Calu3 (cell line): Measurements from ENCODE around the gene ASB2. TPM values are rescaled to one million over a fixed set of nuclear protein-coding genes. Genes with fewer than 3 reads are reported as not detected.

ENCODE experiments used
- BruUV-seq: library from RNA; stranded (reverse); fragments of 400-500 nt; replicated peaks from 2 replicates; lab custom pipeline; 2021; lab: Mats Ljungman, UMichigan
- CTCF ChIA-PET: fragments of 300-600 bp; sonication (Branson Sonifier 250); formaldehyde crosslinking; loops from one replicate; lab custom pipeline; 2022; ENCODE audit warnings: antibody characterized with exemption; lab: Charles Lee
- DNase-seq: peaks from one replicate; pipeline ENCODE4 v3.0.0; 2022
- H3K27ac Mint-ChIP-seq: one replicate; pipeline ENCODE4 v1.8.0; 2022; ENCODE audit warnings: mixed read lengths; ENCODE audit not compliant: unreplicated experiment
- H3K27me3 Mint-ChIP-seq: one replicate; pipeline ENCODE4 v1.8.0; 2022; ENCODE audit warnings: mixed read lengths; ENCODE audit not compliant: unreplicated experiment
- H3K36me3 Mint-ChIP-seq: one replicate; pipeline ENCODE4 v1.8.0; 2022; ENCODE audit warnings: mild to moderate bottlenecking, moderate library complexity, mixed read lengths; ENCODE audit not compliant: insufficient read depth, unreplicated experiment
- H3K4me1 Mint-ChIP-seq: one replicate; pipeline ENCODE4 v1.8.0; 2022; ENCODE audit warnings: mild to moderate bottlenecking, low read depth, mixed read lengths; ENCODE audit not compliant: unreplicated experiment
- H3K4me3 Mint-ChIP-seq: one replicate; pipeline ENCODE4 v1.8.0; 2022; ENCODE audit warnings: mild to moderate bottlenecking, low read depth, moderate library complexity, mixed read lengths; ENCODE audit not compliant: unreplicated experiment
- H3K9me3 Mint-ChIP-seq: one replicate; pipeline ENCODE4 v1.8.0; 2022; ENCODE audit warnings: low read depth, mixed read lengths; ENCODE audit not compliant: unreplicated experiment
- CTCF ChIP-seq: fragments of 200-600 bp; IDR thresholded peaks from one replicate; pipeline ENCODE4 v1.8.0; 2022; ENCODE audit warnings: antibody characterized with exemption; ENCODE audit not compliant: unreplicated experiment
- intact Hi-C: fragments of 100-400 bp; cut with micrococcal nuclease; formaldehyde crosslinking; loops from one replicate; pipeline ENCODE4 v1.10.0; 2022; ENCODE audit not compliant: unreplicated experiment
- total RNA-seq: library from RNA; stranded (reverse); gene quantifications from 2 replicates; pipeline ENCODE4 v1.2.3, GENCODE V29; 2022

Gene ASB2
- total RNA-seq, 1 experiment from 2014 or later, result 0.19 TPM

DNA sequence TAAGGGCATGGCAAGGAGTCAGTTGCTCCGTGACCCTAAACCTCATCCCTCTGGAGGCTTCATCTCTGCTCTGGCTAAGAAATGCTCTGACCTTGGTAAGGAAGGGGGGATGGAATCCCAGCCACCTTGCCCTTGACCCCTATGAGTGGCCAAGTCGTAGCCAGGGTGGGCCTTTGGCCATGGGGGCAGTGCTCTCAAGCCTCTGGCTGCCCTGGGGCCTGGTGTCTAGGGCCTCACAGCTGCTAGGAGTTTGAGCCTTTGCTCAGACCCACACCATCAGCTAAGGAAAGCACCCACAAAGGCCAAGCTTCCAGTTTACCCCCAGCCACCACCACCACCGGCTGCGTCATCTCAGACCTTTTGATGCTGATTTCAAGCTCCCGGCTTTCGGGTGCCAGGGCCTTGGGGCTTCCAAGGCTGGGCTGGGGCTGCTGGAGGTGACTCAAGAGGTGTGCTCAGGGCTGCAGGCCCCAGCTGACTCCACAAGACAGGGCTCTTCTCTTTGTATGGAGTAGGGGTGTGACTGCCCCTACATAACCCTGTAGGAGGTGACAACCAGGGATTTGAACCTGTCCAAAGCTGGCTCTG, 3.7 kb downstream of the ASB2 start:
- Mint-ChIP-seq H3K4me3 (no peak overlapping the region), H3K4me1 (no peaks in the 10 kb centered on the region), H3K27me3 (peaks cover 26% of the 10 kb centered on the region), H3K27ac (no peak overlapping the region), H3K36me3 (no peaks in the 10 kb centered on the region), H3K9me3 (no peaks in the 10 kb centered on the region)
- no peak for DNase-seq
- intact Hi-C loops, result no loop called here
- no TSS peak for BruUV-seq
- CTCF ChIA-PET, result interaction anchor here (3.8 kb wide), 1 partner anchor 33 kb away, joined by 51 read pairs; no protein-coding TSS in a partner anchor
- no peak for TF ChIP-seq CTCF

DNA sequence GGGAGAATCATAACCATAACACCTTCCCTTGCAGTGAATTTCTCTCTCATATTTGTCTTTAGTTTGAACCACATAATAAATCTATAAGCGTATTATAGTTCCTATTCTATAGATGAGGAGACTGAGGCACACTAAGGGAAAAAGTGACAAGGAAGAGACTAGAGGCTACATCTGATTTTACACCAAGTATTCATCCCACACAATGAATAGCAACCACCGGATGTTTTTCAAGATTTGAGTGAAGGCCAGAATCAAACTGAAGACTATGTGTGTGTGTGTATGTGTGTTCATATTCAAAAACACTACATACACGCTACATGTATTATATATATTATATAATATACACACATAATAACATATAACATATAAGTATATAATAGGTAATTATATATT, 4.7 kb downstream of the ASB2 start:
- intact Hi-C loops, result no loop called here
- no peak for DNase-seq
- H3K27ac Mint-ChIP-seq, result no peak overlapping the region
- no peaks in the 10 kb centered on the region for H3K9me3 Mint-ChIP-seq
- CTCF ChIA-PET, result interaction anchor here (1.4 to 3.8 kb wide), 4 partner anchors 19 to 165 kb away, joined by 4 to 51 read pairs (median 8); no protein-coding TSS in a partner anchor
- H3K27me3 Mint-ChIP-seq, result peaks cover 16% of the 10 kb centered on the region
- H3K4me1 Mint-ChIP-seq, result no peaks in the 10 kb centered on the region
- TF ChIP-seq CTCF, result no peak
- H3K4me3 Mint-ChIP-seq, result no peak overlapping the region
- BruUV-seq, result no TSS peak
- H3K36me3 Mint-ChIP-seq, result no peaks in the 10 kb centered on the region

DNA sequence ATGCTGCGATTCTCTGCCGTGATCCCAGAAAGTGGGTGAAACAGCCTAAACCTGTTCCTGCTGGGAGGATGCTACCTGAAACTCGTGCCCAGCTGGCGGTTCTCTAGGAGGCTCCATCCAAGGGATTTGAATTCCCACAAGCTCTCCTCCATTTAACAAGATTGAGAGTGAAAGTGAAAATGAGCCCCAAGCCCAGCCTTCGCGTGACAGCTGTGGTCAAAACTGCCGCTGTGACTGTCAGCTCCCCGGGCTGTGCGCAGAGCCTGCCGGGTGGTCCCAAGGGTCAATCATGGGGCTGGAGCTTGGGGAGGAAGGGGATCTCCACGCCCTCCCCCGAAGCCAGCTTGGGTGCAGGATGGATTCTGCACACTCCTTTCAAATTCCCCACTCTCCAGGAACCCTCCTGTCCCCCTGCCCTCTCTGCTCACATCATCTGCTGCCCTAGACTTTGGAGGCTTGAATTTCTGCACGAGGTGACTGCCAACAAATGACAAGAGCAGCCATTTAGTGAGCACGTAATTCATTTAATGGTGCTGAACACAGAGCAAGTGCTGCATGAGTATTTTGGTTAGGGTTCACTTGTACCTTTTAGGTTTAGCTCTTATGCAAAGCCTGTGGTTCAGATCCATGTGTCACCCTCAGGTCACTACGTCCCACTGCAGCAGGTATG, 5.3 kb downstream of the ASB2 start:
- H3K27ac Mint-ChIP-seq, result no peak overlapping the region

GRCh38 chr14:93970585-93970964, 5.8 kb downstream of the ASB2 start:
- TF ChIP-seq CTCF, result peak; percentile 56
- Mint-ChIP-seq H3K4me1 (peaks cover 7% of the 10 kb centered on the region), H3K27me3 (peaks cover 5% of the 10 kb centered on the region), H3K27ac (no peak overlapping the region), H3K4me3 (peak overlapping the region; percentile 37), H3K36me3 (no peaks in the 10 kb centered on the region), H3K9me3 (no peaks in the 10 kb centered on the region)
- CTCF ChIA-PET, result interaction anchor here (1.0 to 3.8 kb wide), 6 partner anchors 18 to 166 kb away, joined by 3 to 51 read pairs (median 6); no protein-coding TSS in a partner anchor
- no TSS peak for BruUV-seq
- peak; percentile 69 for DNase-seq
- intact Hi-C loops, result loop anchor here (1.0 kb wide), 1 partner anchor 30 kb away; no protein-coding TSS in a partner anchor

More for the DNA sequence above, 5.3 kb downstream of the ASB2 start:
- CTCF ChIA-PET, result interaction anchor here (1.0 to 3.8 kb wide), 6 partner anchors 19 to 165 kb away, joined by 3 to 51 read pairs (median 6); no protein-coding TSS in a partner anchor
- Mint-ChIP-seq H3K9me3 (no peaks in the 10 kb centered on the region), H3K27me3 (peaks cover 10% of the 10 kb centered on the region), H3K4me3 (peak overlapping the region; percentile 37), H3K36me3 (no peaks in the 10 kb centered on the region), H3K4me1 (peaks cover 2% of the 10 kb centered on the region)
- intact Hi-C loops, result loop anchor here (1.0 kb wide), 1 partner anchor 31 kb away; no protein-coding TSS in a partner anchor
- no peak for TF ChIP-seq CTCF
- no TSS peak for BruUV-seq
- no peak for DNase-seq
